Heart right ventricle (tissue), 16 donors: ENCODE data around the gene NOX5. TPM values are rescaled to one million over a fixed set of nuclear protein-coding genes. Genes with fewer than 3 reads are reported as not detected.
"Not testable (repeated sequence)": the region's sequence is repeated elsewhere in the genome, so short reads cannot be mapped to it uniquely, and the experiment has no call there.

Experiments
- ATAC-seq, 8 donors: fragments of 200-7000 bp; cut with Tn5 transposase; one replicate each; pipeline ENCODE4 v1.9.1; 2020; ENCODE audit warnings: mild to moderate bottlenecking in 8 of 8, moderate library complexity in 8 of 8, moderate number of reproducible peaks in 1 of 8
- DNase-seq, 2 donors: peaks; one replicate each; pipeline ENCODE4 v3.0.0-alpha.2; 2020
- H3K27ac ChIP-seq, 10 donors: fragments of 200-600 bp; sonication (generic) in 2 of 10; one replicate each; pipeline versions ENCODE4 v1.5.0 to v1.8.0; 2020 to 2022; ENCODE audit warnings: mild to moderate bottlenecking in 3 of 10
- H3K27me3 ChIP-seq, 7 donors: fragments of 200-600 bp; one replicate each; pipeline ENCODE4 v1.8.0; 2021 to 2022; ENCODE audit warnings: mild to moderate bottlenecking in 2 of 7
- H3K36me3 ChIP-seq, 9 donors: fragments of 200-600 bp; sonication (generic) in 1 of 9; one replicate each; pipeline versions ENCODE4 v1.5.0 to v1.8.0; 2020 to 2022; ENCODE audit warnings: mild to moderate bottlenecking in 2 of 9
- H3K4me1 ChIP-seq, 9 donors: fragments of 200-600 bp; sonication (generic) in 1 of 9; one replicate each; pipeline versions ENCODE4 v1.5.0 to v1.8.0; 2020 to 2022; ENCODE audit warnings: mild to moderate bottlenecking in 4 of 9
- H3K4me3 ChIP-seq, 10 donors: fragments of 200-600 bp; sonication (generic) in 2 of 10; one replicate each; pipeline versions ENCODE4 v1.5.0 to v1.8.0; 2020 to 2022; ENCODE audit warnings: mild to moderate bottlenecking in 7 of 10, moderate library complexity in 2 of 10
- H3K9me3 ChIP-seq, 11 donors: fragments of 200-600 bp in 10 of 11; sonication (generic) in 2 of 11; one replicate each; pipeline versions ENCODE4 v1.5.0 to v1.8.0; 2013 to 2022; ENCODE audit warnings: mild to moderate bottlenecking in 2 of 11, control low read depth in 1 of 11, moderate library complexity in 1 of 11
- CTCF ChIP-seq, 9 donors: fragments of 200-600 bp; sonication (generic) in 2 of 9; IDR thresholded peaks; one replicate each; pipeline versions ENCODE4 v1.5.0 to v1.8.0; 2021 to 2022; ENCODE audit warnings: antibody characterized with exemption in 9 of 9, mild to moderate bottlenecking in 5 of 9, moderate library complexity in 1 of 9
- WGBS, 2 donors: extraction: QIAGEN DNeasy Blood & Tissue Kit; methylation state at CpG; one replicate each; pipeline ENCODE4 v1.1.7; 2013; ENCODE audit warnings: inconsistent platforms in 1 of 2; 5-methylcytosine and 5-hydroxymethylcytosine counted together
- intact Hi-C, 10 donors: fragments of 100-400 bp; cut with DNase I; formaldehyde crosslinking; loops; one replicate each; pipeline versions ENCODE4 v1.11.1 to v1.14.2; 2022
- polyA plus RNA-seq, 2 donors: library from polyadenylated mRNA; stranded (reverse); fragments of 200-250 nt; gene quantifications; one replicate each; pipeline ENCODE4 v1.2.3, GENCODE V29; 2013
- total RNA-seq, 10 donors: library from RNA; stranded (reverse); fragmentation: NEBNext Ultra II Directional in 3 of 10; extraction: Animal tissue kit (Norgen Biotek cat#: 25700) in 3 of 10; gene quantifications; one replicate each; pipeline versions ENCODE4 v1.2.1 to v1.2.4, GENCODE V29; 2021 to 2023
- donor health status: Arrhythmogenic right ventricular cardiomyopathy.
- donor health status: ischemic (EF 13 %, LVEDD 7.1; RV severe dilation, severe dysfunction).
- donor health status: healthy with polysubstance abuse.
- donor health status: DM: no; HTN: yes; CAD: no.
- donor health status: DM: no; HTN: no; CAD: no.
- donor health status: ischemic (EF 25% LVEDD 6.9; RV normal size, moderate dysfunction).
- donor health status: ischemic (EF 25% LVEDD 5.7; RV mildly dilated, moderate dysfunction).
- donor health status: healthy.
- donor health status: DM: yes; HTN: yes; CAD: no.
- donor health status: Ischemic cardiomyopathy.
- donor health status: ischemic (EF 35%, LVEDD 5.7; RV mildly dilated, moderate dysfunction).
- donor health status: nonischemic (EF 11% LVEDD 7.7; RV severe dilation, severe dysfunction).
- donor health status: DM: yes; HTN: yes; CAD: no.
- donor health status: PGD.
- donor health status: ischemic (EF 29% LVEDD 5.4; RV normal size, mild dysfunction).
- donor health status: nonischemic (EF 23%, LVEDD 6.1; RV moderate dilation, normal function).

NOX5 gene
- total and polyA plus RNA-seq, 12 donors: 0.06 to 0.37 (median 0.18) TPM; not detected in 4

DNA sequence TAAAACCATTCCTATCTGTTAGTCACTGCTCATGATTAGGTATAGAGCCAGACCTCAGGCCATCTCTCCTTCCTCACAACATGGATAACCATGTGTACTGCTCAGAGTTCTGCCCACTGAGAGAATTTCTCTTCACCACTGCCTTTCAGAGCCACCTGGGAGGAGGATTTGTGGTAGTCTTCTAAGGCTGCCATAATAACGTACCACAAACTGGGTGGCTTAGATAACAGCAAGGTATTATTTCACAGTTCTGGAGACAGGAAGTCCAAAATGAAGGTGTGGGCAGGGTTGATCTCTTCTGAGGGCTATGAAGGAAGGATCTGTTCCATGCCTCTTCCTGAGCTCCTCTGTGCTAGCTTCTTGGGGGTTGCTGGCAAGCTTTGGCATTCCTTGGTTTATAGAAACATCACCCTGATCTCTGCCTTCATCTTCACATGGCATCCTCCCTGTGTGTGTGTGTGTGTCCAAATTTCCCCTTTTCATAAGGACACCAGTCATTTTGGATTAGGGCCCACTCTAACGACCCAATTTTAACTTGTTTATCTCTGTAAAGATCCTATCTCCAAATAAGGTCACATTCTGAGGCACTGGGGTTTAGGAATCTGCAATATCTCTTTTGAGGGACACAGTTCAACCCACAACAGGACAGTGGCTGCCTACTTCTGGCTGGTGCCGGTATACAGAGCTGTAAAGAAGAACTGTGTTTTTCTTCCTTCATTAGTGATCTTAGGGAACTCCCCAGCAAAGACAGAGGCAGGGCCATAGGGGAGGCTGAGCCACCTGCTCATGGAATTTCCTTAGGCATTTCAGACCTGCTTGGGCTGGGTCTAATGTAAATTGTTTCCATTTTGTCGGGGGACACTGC, 42.1 kb upstream of the NOX5 start:
- H3K27ac ChIP-seq: no peak overlapping the region
- peaks cover 0 to 38% (median 8%) of the 10 kb centered on the region in 11 donors for H3K9me3 ChIP-seq
- H3K36me3 ChIP-seq: no peaks in the 10 kb centered on the region
- WGBS, 2 donors: 57 to 60% methylated on average over 4 of the region's 4 CpGs
- ATAC-seq (no peak), DNase-seq (no peak)
- intact Hi-C loops: no loop called here
- peaks cover 0 to 4% (median 0%) of the 10 kb centered on the region in 7 donors for H3K27me3 ChIP-seq
- TF ChIP-seq CTCF (IDR thresholded peaks at IDR 0.05): no peak
- no peaks in the 10 kb centered on the region for H3K4me1 ChIP-seq
- H3K4me3 ChIP-seq: no peak overlapping the region

DNA sequence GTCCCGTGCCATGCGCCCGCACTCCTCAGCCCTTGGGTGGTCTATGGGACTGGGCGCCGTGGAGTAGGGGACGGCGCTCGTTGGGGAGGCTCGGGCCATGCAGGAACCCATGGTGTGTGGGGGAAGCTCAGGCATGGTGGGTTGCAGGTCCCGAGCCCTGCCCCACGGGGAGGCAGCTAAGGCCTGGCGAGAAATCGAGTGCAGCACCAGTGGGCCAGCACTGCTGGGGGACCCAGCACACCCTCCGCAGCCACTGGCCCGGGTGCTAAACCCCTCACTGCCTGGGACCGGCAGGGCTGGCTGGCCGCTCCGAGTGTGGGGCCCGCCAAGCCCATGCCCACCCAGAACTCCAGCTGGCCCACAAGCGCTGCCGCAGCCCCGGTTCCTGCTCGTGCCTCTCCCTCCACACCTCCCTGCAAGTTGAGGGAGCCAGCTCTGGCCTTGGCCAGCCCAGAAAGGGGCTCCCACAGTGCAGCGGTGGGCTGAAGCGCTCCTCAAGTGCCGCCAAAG, 38.8 kb upstream of the NOX5 start:
- H3K27ac ChIP-seq, H3K27me3 ChIP-seq, DNase-seq, intact Hi-C loops, H3K4me1 ChIP-seq, H3K36me3 ChIP-seq, ATAC-seq, H3K4me3 ChIP-seq: not testable (repeated sequence)
- 97 to 99% methylated on average over 26 of the region's 26 CpGs for WGBS, 2 donors
- H3K9me3 ChIP-seq: peaks cover 0 to 14% (median 0%) of the 10 kb centered on the region in 11 donors

DNA sequence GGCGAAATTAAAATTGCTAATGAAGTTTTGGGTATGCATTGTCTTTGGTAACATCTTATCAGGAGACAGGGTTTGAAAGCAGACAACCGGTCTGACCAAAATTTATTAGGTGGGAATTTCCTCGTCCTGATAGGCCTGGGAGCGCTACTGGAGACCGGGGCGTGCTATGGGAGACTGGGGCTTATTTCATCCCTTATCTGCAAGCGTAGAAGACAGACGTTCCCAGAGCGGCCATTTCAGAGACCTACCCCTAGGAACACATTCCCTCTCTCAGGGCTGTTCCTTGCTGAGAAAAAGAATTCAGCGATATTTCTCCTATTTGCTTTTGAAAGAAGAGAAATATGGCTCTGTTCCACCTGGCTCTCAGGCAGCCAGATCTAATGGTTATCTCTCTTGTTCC, 37.1 kb upstream of the NOX5 start:
- ATAC-seq: not testable (repeated sequence)

DNA sequence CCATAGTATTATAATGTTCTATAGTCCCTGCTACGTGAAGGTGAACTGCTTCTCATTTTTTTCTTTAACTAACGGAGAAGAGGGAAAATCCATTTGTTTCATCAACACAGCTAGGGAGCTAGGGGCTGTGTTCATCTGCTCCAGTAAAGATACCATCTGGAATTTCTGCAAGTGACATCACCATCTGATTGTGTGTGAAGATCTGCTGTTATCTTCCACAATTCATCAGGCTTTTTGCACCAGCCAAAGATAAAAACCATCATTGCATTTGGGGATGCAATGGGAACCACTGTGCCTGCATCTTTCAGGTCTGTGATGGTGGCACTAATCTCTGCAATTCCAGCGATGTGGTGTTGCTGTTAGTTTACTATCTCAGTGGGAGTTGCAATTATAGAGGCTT, 35.5 kb upstream of the NOX5 start:
- no peak for TF ChIP-seq CTCF (IDR thresholded peaks at IDR 0.05)
- 80 to 85% methylated on average over 3 of the region's 3 CpGs for WGBS, 2 donors
- DNase-seq: no peak
- Histone ChIP-seq H3K27ac (no peak overlapping the region), H3K9me3 (peaks cover 0 to 14% (median 0%) of the 10 kb centered on the region in 11 donors), H3K27me3 (peaks cover 0 to 9% (median 0%) of the 10 kb centered on the region in 7 donors), H3K4me3 (no peak overlapping the region), H3K36me3 (no peaks in the 10 kb centered on the region), H3K4me1 (no peaks in the 10 kb centered on the region)
- intact Hi-C loops: no loop called here
- no peak for ATAC-seq

More for the DNA sequence above, 37.1 kb upstream of the NOX5 start:
- H3K27ac ChIP-seq, DNase-seq, H3K27me3 ChIP-seq, H3K4me1 ChIP-seq, H3K36me3 ChIP-seq, H3K4me3 ChIP-seq, intact Hi-C loops: not testable (repeated sequence)
- H3K9me3 ChIP-seq: peaks cover 0 to 14% (median 0%) of the 10 kb centered on the region in 11 donors
- 90 to 93% methylated on average over 10 of the region's 10 CpGs for WGBS, 2 donors

DNA sequence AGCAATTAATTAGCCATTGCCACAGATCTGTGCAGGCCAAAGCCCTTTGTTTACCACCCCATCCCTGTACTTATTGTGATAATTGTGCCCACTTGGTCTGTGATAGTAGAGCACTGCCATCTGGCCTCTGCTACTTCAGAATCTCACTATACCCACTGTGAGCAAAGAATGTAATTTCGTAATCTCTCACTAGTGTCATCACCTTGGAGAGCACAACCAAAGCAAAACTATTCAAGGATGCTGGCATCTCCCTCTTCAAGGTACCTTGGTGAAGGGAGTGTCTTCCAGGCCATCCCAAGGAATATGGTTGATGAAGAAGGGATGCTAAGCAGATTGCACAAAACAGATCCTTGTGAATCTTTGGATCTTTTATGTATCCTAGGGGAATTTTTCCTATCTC, 34.7 kb upstream of the NOX5 start:
- Histone ChIP-seq H3K27ac (no peak overlapping the region), H3K4me3 (no peak overlapping the region), H3K9me3 (peaks cover 0 to 14% (median 0%) of the 10 kb centered on the region in 11 donors), H3K36me3 (no peaks in the 10 kb centered on the region), H3K27me3 (peaks cover 0 to 9% (median 0%) of the 10 kb centered on the region in 7 donors), H3K4me1 (no peaks in the 10 kb centered on the region)
- DNase-seq: no peak
- intact Hi-C loops: no loop called here
- 79 to 82% methylated on average over 1 of the region's 1 CpG for WGBS, 2 donors
- no peak for TF ChIP-seq CTCF (IDR thresholded peaks at IDR 0.05)
- no peak for ATAC-seq
